IPS-NIHi7 (cell line): ENCODE measurements around the gene OVCA2.

ENCODE experiments used
- DNase-seq: peaks from one replicate; pipeline ENCODE4 v3.0.0; 2012; ENCODE audit warnings: mixed read lengths; ENCODE audit errors: extremely low spot score

OVCA2 gene

GRCh38 chr17:2084766-2085647, 43.2 kb downstream of the OVCA2 start:
- no peak for DNase-seq

- DNase-seq: no peak
These were observed 43.8 kb downstream of the OVCA2 start for GRCh38 chr17:2085648-2085949.

- no peak for DNase-seq
These were observed 44.5 kb downstream of the OVCA2 start for GRCh38 chr17:2086306-2086705.

GRCh38 chr17:2087597-2088211, 45.9 kb downstream of the OVCA2 start:
- DNase-seq: no peak

- DNase-seq: no peak
These were observed 47.2 kb downstream of the OVCA2 start for GRCh38 chr17:2089021-2089422.

GRCh38 chr17:2090210-2090641, 48.4 kb downstream of the OVCA2 start:
- no peak for DNase-seq

GRCh38 chr17:2090804-2091534, 49.1 kb downstream of the OVCA2 start:
- peak; percentile 85 for DNase-seq

- no peak for DNase-seq
These were observed 50.4 kb downstream of the OVCA2 start for GRCh38 chr17:2092253-2092652.
